Epithelial cell of umbilical artery (primary cell): ENCODE data around the gene BTLA. TPM values are rescaled to one million over a fixed set of nuclear protein-coding genes. Genes with fewer than 3 reads are reported as not detected.

Source experiments
- total RNA-seq: library from RNA; depleted of rRNA; stranded (reverse); fragments of >200 nt; gene quantifications from 2 replicates; pipeline ENCODE4 v1.2.3, GENCODE V29; 2014

Gene BTLA, protein sequence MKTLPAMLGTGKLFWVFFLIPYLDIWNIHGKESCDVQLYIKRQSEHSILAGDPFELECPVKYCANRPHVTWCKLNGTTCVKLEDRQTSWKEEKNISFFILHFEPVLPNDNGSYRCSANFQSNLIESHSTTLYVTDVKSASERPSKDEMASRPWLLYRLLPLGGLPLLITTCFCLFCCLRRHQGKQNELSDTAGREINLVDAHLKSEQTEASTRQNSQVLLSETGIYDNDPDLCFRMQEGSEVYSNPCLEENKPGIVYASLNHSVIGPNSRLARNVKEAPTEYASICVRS
- not detected in 2 replicates for total RNA-seq

DNA sequence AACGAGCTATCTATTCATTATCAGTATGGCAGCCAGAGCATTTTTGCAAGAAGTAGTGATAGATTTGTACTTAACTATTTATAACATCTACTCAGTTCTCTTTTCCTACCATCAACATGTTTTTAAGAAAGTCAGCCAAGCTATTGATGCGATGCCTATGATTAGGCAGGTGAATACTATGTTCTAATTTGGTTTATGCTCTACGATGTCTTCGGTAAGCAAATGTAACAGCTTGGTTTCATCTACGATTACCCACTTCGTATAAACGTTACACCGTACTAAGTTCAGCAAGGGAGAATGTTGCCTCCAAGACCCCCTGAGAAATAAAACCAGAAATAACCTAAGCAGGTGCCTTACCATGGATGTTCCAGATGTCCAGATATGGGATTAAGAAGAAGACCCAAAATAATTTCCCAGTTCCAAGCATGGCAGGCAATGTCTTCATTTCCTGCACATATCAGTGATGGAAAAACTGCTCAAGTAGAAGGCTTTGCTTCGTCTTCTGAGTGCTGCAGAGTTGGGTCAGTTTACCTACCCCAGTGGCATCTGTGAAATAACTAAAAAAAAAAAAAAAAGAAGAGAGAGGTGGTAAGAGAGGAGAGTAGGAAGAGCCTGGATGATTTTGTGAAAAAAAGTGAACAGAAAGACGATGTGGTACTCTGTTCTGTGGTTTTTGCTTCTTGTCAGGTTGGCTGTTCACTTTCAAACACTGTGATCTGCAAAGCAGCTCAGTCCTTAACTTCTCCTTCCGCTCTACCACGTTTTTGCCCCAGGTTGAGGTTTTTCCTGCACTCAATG is at the start of gene BTLA:
BTLA (minus strand) TSS at position 559 of the 798 bp plus-strand sequence; CDS start at position 445, 114 bp downstream.

Other genes with a start within 250 kb of the BTLA start
- gene SLC9C1, start 205.3 kb downstream of the BTLA start, total RNA-seq = not detected in 2 replicates
- gene CD200, start 166.3 kb downstream of the BTLA start, total RNA-seq = 0.30 and 1.6 TPM in 2 replicates
- 90.0 and 98.9 TPM in 2 replicates for gene ATG3, start 62.5 kb upstream of the BTLA start, total RNA-seq
- gene SLC35A5, start 62.6 kb upstream of the BTLA start, total RNA-seq = 17.5 and 24.0 TPM in 2 replicates
- 7.5 and 12.6 TPM in 2 replicates for gene CCDC80, start 141.7 kb upstream of the BTLA start, total RNA-seq